HG03139 (cell line): Measurements from ENCODE around the gene PIGN.
"Not testable (repeated sequence)": the region's sequence is repeated elsewhere in the genome, so short reads cannot be mapped to it uniquely, and the experiment has no call there.

Experiments
- ATAC-seq: cut with Tn5 transposase; IDR thresholded peaks from one replicate; pipeline ENCODE4 v1.9.1; 2021; ENCODE audit not compliant: unreplicated experiment

Gene PIGN

GRCh38 chr18:62179213-62179612 lies 7.6 kb downstream of the PIGN start:
- ATAC-seq: no peak

DNA sequence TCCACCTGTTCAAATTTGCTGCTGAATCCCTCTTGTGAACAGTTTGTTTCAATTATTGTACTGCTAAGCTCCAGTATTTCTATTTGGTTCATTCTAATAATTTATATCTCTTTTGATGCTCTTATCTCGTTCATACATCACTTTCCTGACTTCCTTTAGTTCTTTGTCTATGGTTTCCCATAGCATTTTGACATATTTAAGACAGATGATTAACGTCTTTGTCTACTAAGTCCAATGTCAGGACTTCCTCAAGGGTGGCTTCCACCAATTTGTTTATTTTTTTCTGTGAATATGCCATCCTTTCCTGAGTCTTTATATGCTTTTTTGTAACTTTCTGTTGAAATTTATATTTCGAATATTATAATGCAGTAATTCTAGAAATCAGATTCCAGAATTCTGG lies 9.6 kb downstream of the PIGN start:
- ATAC-seq: no peak

- no peak for ATAC-seq
Measured at GRCh38 chr18:62175521-62175920, 11.3 kb downstream of the PIGN start.

- ATAC-seq: no peak
Measured at GRCh38 chr18:62172298-62172697, 14.6 kb downstream of the PIGN start.

- no peak for ATAC-seq
Measured at GRCh38 chr18:62170857-62171256, 16.0 kb downstream of the PIGN start.

- not testable (repeated sequence) for ATAC-seq
Measured at GRCh38 chr18:62166524-62166923, 20.3 kb downstream of the PIGN start.

- ATAC-seq: no peak
Measured at GRCh38 chr18:62165583-62165982, 21.3 kb downstream of the PIGN start.

DNA sequence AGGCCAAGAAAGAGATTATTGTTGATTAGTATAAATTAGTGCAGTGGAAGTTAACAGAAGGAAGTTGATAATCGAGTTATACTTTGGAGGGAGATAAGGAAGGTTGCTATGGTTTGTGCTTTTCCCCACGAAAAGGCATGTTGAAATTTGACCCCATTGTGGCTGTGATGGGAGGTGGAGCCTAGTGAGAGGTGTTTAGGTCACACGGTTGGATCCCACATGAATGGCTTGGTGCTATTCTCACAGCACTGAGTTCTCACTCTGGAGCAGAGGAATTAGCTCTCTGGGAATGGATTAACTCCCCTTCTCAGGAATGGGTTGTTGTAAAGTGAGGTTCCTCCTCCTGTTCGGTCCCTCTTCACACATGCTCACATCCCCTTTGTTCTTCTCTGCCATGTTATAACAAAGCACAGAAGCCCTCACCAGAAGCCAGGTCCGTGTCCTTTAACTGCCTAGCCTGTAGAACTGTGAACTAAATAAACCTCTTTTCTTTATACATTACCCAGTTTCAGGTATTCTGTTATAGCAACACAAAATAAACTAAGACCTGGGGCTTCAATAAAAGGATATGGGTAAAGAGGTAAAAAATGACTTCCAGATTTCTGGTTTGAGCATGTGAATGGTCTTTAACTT lies 21.9 kb downstream of the PIGN start:
- no peak for ATAC-seq

GRCh38 chr18:62164310-62164709 lies 22.5 kb downstream of the PIGN start:
- no peak for ATAC-seq

DNA sequence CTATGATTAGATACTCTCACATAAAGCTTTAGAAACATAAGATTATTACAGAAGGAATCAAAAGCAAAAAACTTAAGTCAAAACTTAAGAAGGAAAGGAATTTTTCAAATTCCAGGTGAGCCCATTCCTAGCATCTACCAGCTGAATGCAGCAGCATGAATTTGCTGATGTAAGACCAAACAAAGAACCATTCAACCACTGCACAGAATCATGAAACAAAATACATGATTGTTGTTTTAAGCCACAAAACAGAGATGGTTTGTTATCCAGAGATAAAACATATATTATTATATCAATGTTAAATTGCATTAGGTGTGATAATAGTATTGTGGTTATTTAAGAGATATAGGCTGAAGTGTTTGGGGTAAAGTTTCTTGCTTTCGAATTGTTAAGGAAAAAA lies 29.0 kb downstream of the PIGN start:
- ATAC-seq: no peak

DNA sequence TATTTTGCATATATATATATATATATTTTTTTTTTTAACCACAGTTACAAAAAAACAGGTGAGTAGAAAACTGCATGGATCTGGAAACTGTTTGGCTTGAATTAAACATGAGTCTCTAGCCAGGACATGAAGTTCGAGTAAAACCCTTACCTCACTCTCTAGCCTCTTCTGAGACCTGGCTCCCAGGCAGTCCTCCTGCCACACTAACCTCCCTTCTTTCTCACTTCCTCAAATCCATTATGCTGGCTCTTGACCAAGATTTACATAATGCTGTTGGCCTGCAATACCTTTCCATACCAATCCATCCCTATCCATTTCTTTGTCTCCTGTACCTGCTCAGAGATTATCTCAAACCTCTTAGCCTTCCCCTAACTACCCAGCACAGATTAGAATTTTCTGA lies 34.0 kb downstream of the PIGN start:
- ATAC-seq: peak; percentile 58

DNA sequence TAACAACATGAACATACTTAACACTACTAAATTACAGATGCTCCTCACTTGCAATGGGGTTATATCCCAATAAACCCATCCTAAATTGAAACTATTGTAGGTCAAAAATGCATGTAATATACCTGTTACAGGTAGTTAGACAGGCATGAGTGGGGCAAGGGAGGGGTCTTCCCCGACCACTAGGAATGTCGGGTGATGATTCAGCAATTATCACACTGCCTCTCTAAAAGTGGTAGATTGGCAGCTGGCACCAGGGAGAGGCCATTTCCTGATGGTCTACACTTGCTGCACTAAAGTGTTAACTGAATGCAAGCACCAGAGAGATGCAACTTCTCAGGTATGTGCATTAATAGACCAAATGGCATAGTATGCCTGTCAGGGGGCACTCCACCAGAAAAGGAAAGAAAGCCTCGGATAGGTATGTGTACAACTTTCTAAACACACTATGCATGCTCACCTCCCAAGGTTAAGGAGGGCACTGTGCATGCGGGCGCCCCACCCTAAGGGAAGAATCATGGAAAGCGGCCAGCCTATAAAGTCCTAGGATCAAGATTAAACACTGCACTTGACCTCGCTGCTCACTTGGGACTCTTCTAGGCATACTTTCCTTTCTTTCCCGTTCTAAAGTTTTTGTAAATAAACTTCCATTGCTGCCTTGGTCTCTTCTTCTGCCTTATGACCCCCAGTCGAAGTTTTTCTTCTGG lies 35.6 kb downstream of the PIGN start:
- ATAC-seq: no peak

DNA sequence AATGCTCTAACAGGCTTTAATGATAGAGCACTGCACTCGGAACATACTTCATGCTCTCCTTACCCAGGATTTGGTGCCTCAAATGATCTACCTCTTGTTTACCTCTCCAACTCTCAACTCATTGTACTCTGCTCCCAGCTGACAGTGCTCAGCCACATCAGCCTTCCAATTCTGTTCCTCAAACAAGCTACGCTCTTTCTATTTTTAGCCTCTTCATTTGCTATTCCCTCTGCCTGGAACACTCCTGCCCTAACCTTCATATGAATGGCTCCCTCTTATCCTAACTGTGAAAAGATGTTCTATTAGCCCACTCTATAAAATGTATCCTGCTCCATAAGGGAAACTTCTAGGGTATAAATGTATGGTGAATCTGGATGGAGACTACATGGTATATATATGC lies 42.5 kb downstream of the PIGN start:
- no peak for ATAC-seq

DNA sequence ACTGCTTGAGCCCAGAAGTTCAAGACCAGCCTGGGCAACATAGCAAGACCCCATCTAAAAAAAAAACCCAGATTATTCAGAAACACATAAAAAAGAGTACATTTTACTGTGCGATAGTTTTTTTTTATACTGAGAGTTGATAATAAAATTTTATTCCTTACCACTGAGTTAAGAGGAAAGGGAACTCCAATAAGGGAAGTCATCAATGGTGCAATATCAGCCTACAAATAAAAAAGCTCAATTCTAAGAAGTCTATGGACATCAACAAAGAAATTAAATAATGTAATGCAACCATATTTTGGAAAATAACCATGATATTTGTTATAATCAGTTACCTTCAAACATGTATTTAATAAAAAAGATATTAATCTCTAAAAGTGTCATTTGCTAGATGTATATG lies 46.6 kb downstream of the PIGN start:
- ATAC-seq: no peak

GRCh38 chr18:62138461-62139235 lies 48.2 kb downstream of the PIGN start:
- ATAC-seq: no peak

GRCh38 chr18:62131301-62131909 lies 55.5 kb downstream of the PIGN start:
- ATAC-seq: peak; percentile 74

DNA sequence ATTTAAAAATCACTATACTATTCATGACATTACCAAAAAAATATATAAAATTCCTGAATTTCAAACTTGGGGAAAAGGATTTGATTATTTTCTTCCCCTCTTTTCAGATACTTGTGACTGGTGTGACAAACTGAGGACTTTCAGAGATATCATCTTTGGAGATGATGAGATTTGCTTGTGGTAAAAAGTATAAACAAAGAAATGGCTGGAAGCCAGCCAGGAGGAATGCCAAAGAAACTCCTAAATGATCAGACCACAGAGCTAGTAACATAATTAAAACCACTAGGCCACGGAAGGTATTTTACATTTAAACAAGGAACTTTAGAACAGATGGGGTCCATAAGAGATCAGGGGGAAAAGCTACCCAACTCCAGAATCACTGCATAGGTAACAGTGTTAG lies 58.7 kb downstream of the PIGN start:
- no peak for ATAC-seq

- no peak for ATAC-seq
Measured at GRCh38 chr18:62126737-62127136, 60.1 kb downstream of the PIGN start.

DNA sequence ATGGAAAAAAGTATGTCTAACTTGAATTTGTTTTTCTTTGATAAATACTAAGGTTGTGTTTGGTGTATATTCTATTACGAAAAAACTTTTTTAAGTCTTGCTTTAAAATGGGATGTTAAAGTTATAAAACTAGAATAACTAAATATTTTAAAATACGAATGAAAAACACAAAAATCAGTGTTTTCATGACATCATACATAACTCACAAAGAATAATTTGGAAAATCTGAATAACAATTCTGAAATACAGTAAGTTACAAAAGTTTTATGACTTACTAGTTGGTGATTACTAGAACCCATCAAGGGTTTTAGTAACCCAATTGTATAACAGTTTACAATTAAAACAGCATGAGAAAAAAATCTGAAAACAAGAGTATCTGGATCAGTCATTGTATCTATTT lies 61.2 kb downstream of the PIGN start:
- ATAC-seq: no peak

DNA sequence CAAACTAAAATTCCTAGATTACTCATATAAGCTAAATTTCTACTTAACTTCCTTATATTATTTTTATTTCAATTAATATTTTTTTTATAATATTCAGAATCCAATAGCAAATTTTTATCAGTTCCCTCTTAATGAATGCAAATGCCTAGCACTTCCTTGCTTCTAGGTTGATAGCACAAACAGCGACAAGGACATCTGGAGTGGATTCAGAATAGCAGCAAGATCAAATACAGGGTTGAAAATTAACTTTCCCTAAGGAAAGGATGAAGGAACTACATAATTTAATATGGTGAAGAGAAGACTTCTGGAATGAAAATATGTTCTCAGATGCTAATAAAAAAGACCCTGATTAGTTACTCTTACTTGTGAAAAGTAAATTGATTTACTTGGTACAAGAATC lies 64.5 kb downstream of the PIGN start:
- no peak for ATAC-seq

- no peak for ATAC-seq
Measured at GRCh38 chr18:62119884-62120283, 67.0 kb downstream of the PIGN start.

GRCh38 chr18:62118328-62118727 lies 68.5 kb downstream of the PIGN start:
- ATAC-seq: no peak
